Endothelial cell of umbilical vein (primary cell): Measurements from ENCODE around the gene FAM118B. TPM values are rescaled to one million over a fixed set of nuclear protein-coding genes. Genes with fewer than 3 reads are reported as not detected.

Experiments used
- BruUV-seq: library from RNA; stranded (reverse); fragments of 400-500 nt; replicated peaks from 2 replicates; lab custom pipeline; 2021; lab: Mats Ljungman, UMichigan
- CTCF ChIA-PET: fragments of 300-600, 350-600 bp; sonication (Branson Sonifier 250); formaldehyde crosslinking; loops from one replicate; lab custom pipeline; 2021; ENCODE audit warnings: antibody characterized with exemption, inconsistent platforms; lab: Charles Lee
- POLR2A ChIA-PET: fragments of 300-600, 350-600 bp; sonication (Branson Sonifier 250); formaldehyde crosslinking; loops from one replicate; lab custom pipeline; 2021; ENCODE audit warnings: antibody characterized with exemption, inconsistent platforms; lab: Charles Lee
- DNase-seq: peaks from one replicate; pipeline ENCODE4 v3.0.0-alpha.2; 2011; ENCODE audit warnings: low read depth, low spot score
- FAIRE-seq: peaks from 2 replicates; lab custom pipeline; 2011; peaks lifted over from hg19 to GRCh38; lab: Jason Lieb, UNC
- H2AFZ ChIP-seq: 2 replicates; pipeline ENCODE4 v1.6.0; 2012; ENCODE audit warnings: low read depth, low read length, control low read depth, inconsistent platforms
- H3K27ac ChIP-seq: 2 replicates; pipeline ENCODE4 v1.5.1; 2011; ENCODE audit warnings: low read depth, mild to moderate bottlenecking, control low read depth, low read length, moderate library complexity; ENCODE audit not compliant: insufficient read depth
- H3K27me3 ChIP-seq, 2 experiments: 2 replicates each; pipeline versions ENCODE4 v1.6.0 to v1.6.1; 2011; ENCODE audit warnings: low read length in 2 of 2, mixed read lengths in 1 of 2; ENCODE audit not compliant: control insufficient read depth in 2 of 2, insufficient read depth in 2 of 2
- H3K36me3 ChIP-seq, 2 experiments: 2 replicates in 1 of 2; 3 replicates in 1 of 2; pipeline ENCODE4 v1.5.1; 2011; ENCODE audit warnings: low read length in 2 of 2, mild to moderate bottlenecking in 1 of 2, moderate library complexity in 1 of 2; ENCODE audit not compliant: control insufficient read depth in 2 of 2, insufficient read depth in 2 of 2; ENCODE audit errors: extremely low read depth in 1 of 2
- H3K4me1 ChIP-seq: 3 replicates; pipeline ENCODE4 v1.5.1; 2011; ENCODE audit warnings: mild to moderate bottlenecking, low read length; ENCODE audit not compliant: control insufficient read depth, insufficient read depth; ENCODE audit errors: extremely low read depth
- H3K4me2 ChIP-seq: 2 replicates; pipeline ENCODE4 v1.6.1; 2011; ENCODE audit warnings: low read length, control low read depth, mixed read lengths; ENCODE audit not compliant: insufficient read depth
- H3K4me3 ChIP-seq, 3 experiments: fragments of 200-600 bp in 1 of 3; sonication (generic), shearing (Covaris generic) in 1 of 3; replicated peaks in 1 of 3; 2 replicates each; pipeline ENCODE4 v1.5.1; 2011 to 2016; ENCODE audit warnings: control low read depth in 3 of 3, low read length in 3 of 3, mild to moderate bottlenecking in 2 of 3, inconsistent platforms in 1 of 3, low read depth in 1 of 3, moderate library complexity in 1 of 3; ENCODE audit not compliant: insufficient read depth in 1 of 3
- H3K79me2 ChIP-seq: 2 replicates; pipeline ENCODE4 v1.6.0; 2012; ENCODE audit warnings: low read length, inconsistent platforms; ENCODE audit not compliant: control insufficient read depth, insufficient read depth
- H3K9ac ChIP-seq: replicated peaks from 2 replicates; pipeline ENCODE3; 2011; ENCODE audit warnings: low read length, control low read depth; ENCODE audit not compliant: insufficient read depth; ENCODE audit errors: extremely low read depth
- H3K9me1 ChIP-seq: replicated peaks from 3 replicates; pipeline ENCODE4 v1.6.0; 2011; ENCODE audit warnings: mild to moderate bottlenecking, low read length; ENCODE audit not compliant: control insufficient read depth, insufficient read depth; ENCODE audit errors: extremely low read depth
- H3K9me3 ChIP-seq: replicated peaks from 2 replicates; pipeline ENCODE4 v1.5.1; 2012; ENCODE audit warnings: low read length, inconsistent platforms; ENCODE audit not compliant: control insufficient read depth, insufficient read depth
- H4K20me1 ChIP-seq: replicated peaks from 2 replicates; pipeline ENCODE3; 2011; ENCODE audit warnings: mild to moderate bottlenecking, low read length; ENCODE audit not compliant: control insufficient read depth, insufficient read depth; ENCODE audit errors: extremely low read depth
- CTCF ChIP-seq, 2 donors: IDR thresholded peaks; 1 replicate in 1 of 2; 2 replicates in 1 of 2; pipeline ENCODE4 v1.5.1; 2011; ENCODE audit warnings: low read length in 2 of 2, mild to moderate bottlenecking in 2 of 2, moderate library complexity in 2 of 2, control low read depth in 1 of 2, inconsistent platforms in 1 of 2, low read depth in 1 of 2; ENCODE audit not compliant: insufficient read depth in 1 of 2; ENCODE audit errors: extremely low read depth in 1 of 2
- EZH2 ChIP-seq: IDR thresholded peaks from 2 replicates; pipeline ENCODE4 v1.6.1; 2012; ENCODE audit warnings: borderline replicate concordance, low read depth, mild to moderate bottlenecking, moderate library complexity, low read length, inconsistent platforms; ENCODE audit not compliant: severe bottlenecking
- GATA2 ChIP-seq: IDR thresholded peaks from 2 replicates; pipeline ENCODE4 v1.7.0; 2011; ENCODE audit warnings: low read depth, mild to moderate bottlenecking, moderate library complexity, mixed read lengths, low read length; ENCODE audit not compliant: insufficient read length, insufficient read depth
- JUN ChIP-seq: IDR thresholded peaks from 2 replicates; pipeline ENCODE4 v1.6.1; 2011; ENCODE audit warnings: borderline replicate concordance, low read depth; ENCODE audit not compliant: insufficient read length, insufficient read depth
- MAX ChIP-seq: IDR thresholded peaks from 2 replicates; pipeline ENCODE4 v1.6.1; 2011; ENCODE audit not compliant: insufficient read depth, insufficient read length
- POLR2A ChIP-seq: IDR thresholded peaks from 2 replicates; pipeline ENCODE4 v1.6.1; 2012; ENCODE audit warnings: low read depth, mild to moderate bottlenecking, control low read depth, low read length
- dilution Hi-C: fragments of 300-500 bp; cut with MboI; formaldehyde crosslinking; loops from one replicate; pipeline ENCODE4 v1.15.0; 2019; ENCODE audit warnings: low sequenced_read_pairs; ENCODE audit not compliant: extremely low pct_ligation_motif_present
- intact Hi-C: fragments of 100-400 bp; cut with micrococcal nuclease; formaldehyde crosslinking; loops from one replicate; pipeline ENCODE4 v1.10.0; 2022
- polyA plus RNA-seq, 4 experiments: library from polyadenylated mRNA; depleted of rRNA in 3 of 4; stranded (reverse) in 3 of 4; unstranded in 1 of 4; fragments of >200 nt; gene quantifications; 2 replicates each; pipeline versions ENCODE4 v1.2.1 to v1.2.3, GENCODE V29; 2011 to 2012; ENCODE audit warnings: missing spikeins in 1 of 4
- total RNA-seq: library from RNA; stranded (reverse); gene quantifications from 2 replicates; pipeline ENCODE4 v1.2.3, GENCODE V29; 2021

FAM118B gene
- total and polyA plus RNA-seq, 2 donors (not counting 3 experiments of a cell fraction or from before 2014, with no cell fraction given): 26.6 to 35.8 TPM

GRCh38 chr11:126192361-126192760 lies 19.2 kb upstream of the FAM118B start:
- Histone ChIP-seq H3K9ac (no peak overlapping the region), H4K20me1 (no peaks in the 10 kb centered on the region), H3K4me2 (no peak overlapping the region), H3K4me1 (no peaks in the 10 kb centered on the region), H3K36me3 (peaks cover 0 to 19% of the 10 kb centered on the region in 2 experiments), H3K9me3 (no peaks in the 10 kb centered on the region), H2AFZ (no peak overlapping the region), H3K27me3 (no peaks in the 10 kb centered on the region), H3K27ac (no peak overlapping the region), H3K9me1 (no peaks in the 10 kb centered on the region), H3K4me3 (no peak overlapping the region), H3K79me2 (no peaks in the 10 kb centered on the region)
- dilution Hi-C loops: no loop called here
- CTCF ChIA-PET: interaction anchor here (3.9 to 6.0 kb wide), 2 partner anchors 252 to 269 kb away, joined by 113 to 147 read pairs; partner anchors contain the start of gene VSIG10L2
- intact Hi-C loops: no loop called here
- POLR2A ChIA-PET: no interaction called here
- TF ChIP-seq POLR2A (no peak), GATA2 (no peak), EZH2 (no peak), JUN (no peak), CTCF (IDR thresholded peaks at IDR 0.05; ENCODE audit: extremely low read depth in 1 of 2, insufficient read depth in 1 of 2, low read depth in 1 of 2, low read length in 2 of 2) (no peak), MAX (no peak)
- DNase-seq (no peak), FAIRE-seq (no peak)
- BruUV-seq: no TSS peak
